Panc1 (cell line): ENCODE results near the gene FAM13A. TPM values are rescaled to one million over a fixed set of nuclear protein-coding genes. Genes with fewer than 3 reads are reported as not detected.

ENCODE experiments used
- ATAC-seq: fragments of 200-7000 bp; cut with Tn5 transposase; 2 replicates; pipeline ENCODE4 v1.9.1; 2020; ENCODE audit warnings: mild to moderate bottlenecking, moderate library complexity
- BruUV-seq: library from RNA; stranded (reverse); fragments of 400-500 nt; replicated peaks from 2 replicates; lab custom pipeline; 2021; lab: Mats Ljungman, UMichigan
- CTCF ChIA-PET: fragments of 300-600 bp; sonication (Branson Sonifier 250); formaldehyde crosslinking; loops from one replicate; lab custom pipeline; 2022; ENCODE audit warnings: antibody characterized with exemption; lab: Charles Lee
- POLR2A ChIA-PET: fragments of 300-600 bp; sonication (Branson Sonifier 250); formaldehyde crosslinking; loops from one replicate; lab custom pipeline; 2022; ENCODE audit warnings: antibody characterized with exemption; lab: Charles Lee
- DNase-seq: peaks from one replicate; pipeline ENCODE4 v3.0.0-alpha.2; 2010; ENCODE audit warnings: low read depth, low spot score
- H3K27ac ChIP-seq: 2 replicates; pipeline ENCODE4 v1.5.1; 2011; ENCODE audit warnings: mild to moderate bottlenecking, low read length, inconsistent platforms
- H3K27me3 ChIP-seq: fragments of 200-500 bp; sonication (Bioruptor generic); 2 replicates; pipeline ENCODE4 v1.6.0; 2014; ENCODE audit warnings: low read length, inconsistent platforms; ENCODE audit not compliant: control insufficient read depth, insufficient read depth
- H3K36me3 ChIP-seq: fragments of 200-500 bp; sonication (Bioruptor generic); 2 replicates; pipeline ENCODE4 v1.5.1; 2014; ENCODE audit warnings: inconsistent platforms, mild to moderate bottlenecking, low read length, moderate library complexity; ENCODE audit not compliant: control insufficient read depth, insufficient read depth
- H3K4me1 ChIP-seq: 2 replicates; pipeline ENCODE4 v1.5.1; 2011; ENCODE audit warnings: inconsistent platforms, mild to moderate bottlenecking, low read length, moderate library complexity; ENCODE audit not compliant: control insufficient read depth, insufficient read depth
- H3K4me3 ChIP-seq, 2 experiments: 2 replicates each; pipeline ENCODE4 v1.5.1; 2011 to 2012; ENCODE audit warnings: low read depth in 2 of 2, low read length in 2 of 2, mild to moderate bottlenecking in 2 of 2, inconsistent platforms in 1 of 2, moderate library complexity in 1 of 2
- H3K9me3 ChIP-seq: fragments of 200-500 bp; sonication (Bioruptor generic); 2 replicates; pipeline ENCODE4 v1.5.1; 2014; ENCODE audit warnings: low read depth, mild to moderate bottlenecking, inconsistent platforms, low read length, moderate library complexity; ENCODE audit not compliant: control insufficient read depth, insufficient read depth
- CTCF ChIP-seq: fragments of 450-650 bp; IDR thresholded peaks from 2 replicates; pipeline ENCODE4 v1.5.1; 2017; ENCODE audit warnings: mild to moderate bottlenecking
- POLR2AphosphoS5 ChIP-seq: IDR thresholded peaks from 2 replicates; pipeline ENCODE4 v1.6.1; 2012; ENCODE audit warnings: mild to moderate bottlenecking, low read depth, low read length, moderate library complexity
- REST ChIP-seq, 2 experiments: IDR thresholded peaks; 2 replicates each; pipeline ENCODE4 v1.6.1; 2011 to 2012; ENCODE audit warnings: low read depth in 2 of 2, control low read depth in 1 of 2, low read length in 1 of 2, mild to moderate bottlenecking in 1 of 2, moderate library complexity in 1 of 2; ENCODE audit not compliant: insufficient read depth in 1 of 2
- SIN3A ChIP-seq: IDR thresholded peaks from 2 replicates; pipeline ENCODE4 v1.6.1; 2012; ENCODE audit warnings: low read depth, mild to moderate bottlenecking, low read length, moderate library complexity, borderline replicate concordance; ENCODE audit not compliant: insufficient read depth
- TCF7L2 ChIP-seq: IDR thresholded peaks from 2 replicates; pipeline ENCODE4 v1.6.1; 2011; ENCODE audit warnings: mild to moderate bottlenecking, low read depth, low read length, inconsistent platforms
- in situ Hi-C: cut with HindIII; loops from 2 replicates; pipeline ENCODE4 v1.10.0; 2016; ENCODE audit warnings: low sequenced_read_pairs, low pct_unique_long_range_greater_than_20kb
- intact Hi-C: fragments of 100-400 bp; cut with micrococcal nuclease; formaldehyde crosslinking; loops from one replicate; pipeline ENCODE4 v1.10.0; 2022; ENCODE audit not compliant: unreplicated experiment
- total RNA-seq: library from RNA; stranded (reverse); gene quantifications from one replicate; pipeline ENCODE4 v1.2.1, GENCODE V29; 2021; ENCODE audit not compliant: unreplicated experiment

The FAM13A gene
- total RNA-seq, 1 experiment from 2014 or later: 5.8 TPM

- H3K4me3 ChIP-seq: no peak overlapping the region
- BruUV-seq: no TSS peak
- no peak for TF ChIP-seq REST (IDR thresholded peaks at IDR 0.05; ENCODE audit: insufficient read depth in 1 of 2, low read depth in 2 of 2, low read length in 1 of 2)
- TF ChIP-seq CTCF: no peak
- TF ChIP-seq POLR2AphosphoS5: no peak
- no peak for TF ChIP-seq TCF7L2
- no peak for TF ChIP-seq SIN3A
Observed at GRCh38 chr4:89008166-89008565, 48.8 kb downstream of the FAM13A start.

GRCh38 chr4:89007338-89007939, 49.5 kb downstream of the FAM13A start:
- Histone ChIP-seq H3K36me3 (no peaks in the 10 kb centered on the region), H3K27me3 (no peaks in the 10 kb centered on the region), H3K4me3 (no peak overlapping the region), H3K9me3 (no peaks in the 10 kb centered on the region), H3K4me1 (no peaks in the 10 kb centered on the region), H3K27ac (no peak overlapping the region)
- intact Hi-C loops: no loop called here
- no TSS peak for BruUV-seq
- DNase-seq (no peak), ATAC-seq (no peak)
- no peak for TF ChIP-seq CTCF
- no peak for TF ChIP-seq SIN3A
- TF ChIP-seq TCF7L2: no peak
- TF ChIP-seq REST (IDR thresholded peaks at IDR 0.05; ENCODE audit: insufficient read depth in 1 of 2, low read depth in 2 of 2, low read length in 1 of 2): no peak
- TF ChIP-seq POLR2AphosphoS5: no peak
- CTCF ChIA-PET: no interaction called here
- POLR2A ChIA-PET: no interaction called here
- in situ Hi-C loops: no loop called here

More at GRCh38 chr4:89008166-89008565, 48.8 kb downstream of the FAM13A start:
- H3K9me3 ChIP-seq: no peaks in the 10 kb centered on the region
- H3K4me1 ChIP-seq: no peaks in the 10 kb centered on the region
- ChIA-PET POLR2A (no interaction called here), CTCF (no interaction called here)
- intact Hi-C loops: no loop called here
- H3K27ac ChIP-seq: no peak overlapping the region
- no peak for ATAC-seq
- DNase-seq: no peak
- in situ Hi-C loops: no loop called here
- no peaks in the 10 kb centered on the region for H3K36me3 ChIP-seq
- H3K27me3 ChIP-seq: no peaks in the 10 kb centered on the region
